ENCODE results near the gene NDST3. TPM values are rescaled to one million over a fixed set of nuclear protein-coding genes. Genes with fewer than 3 reads are reported as not detected.

The NDST3 gene
- total and polyA plus RNA-seq, 4 donors: 0.36 to 2.8 (median 1.4) TPM

DNA sequence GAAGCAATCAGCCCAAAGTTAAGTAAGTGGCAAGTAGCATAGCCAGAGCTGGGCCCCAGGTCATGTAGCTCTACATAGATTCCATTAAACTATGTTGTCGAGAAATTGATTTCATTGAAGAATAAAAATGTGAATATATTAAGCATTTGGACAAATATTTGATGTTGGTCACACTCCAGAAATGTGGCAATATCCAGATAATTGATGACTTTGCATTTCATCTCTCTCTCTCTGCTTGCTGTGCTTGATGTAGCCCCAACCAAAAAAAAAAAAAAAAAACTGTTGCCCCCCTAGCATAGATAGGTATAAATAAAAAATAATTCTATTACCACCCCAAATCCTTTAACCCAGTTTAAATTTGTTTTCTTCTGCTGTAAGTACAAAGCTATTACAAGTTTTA is 7.5 kb upstream of the NDST3 start:
- H3K27ac ChIP-seq (ENCODE audit: low read depth in 1 of 2, low read length in 2 of 2): no peak overlapping the region
- 66% methylated on average over 1 of the region's 1 CpG for WGBS
- H3K27me3 ChIP-seq (ENCODE audit: control insufficient read depth in 4 of 4, insufficient read depth in 4 of 4, low read length in 3 of 4): peaks cover 0 to 3% (median 0%) of the 10 kb centered on the region in 4 donors
- H3K4me3 ChIP-seq (ENCODE audit: low read depth in 1 of 3, low read length in 3 of 3): no peak overlapping the region
- TF ChIP-seq TAF1 (conservative IDR thresholded peaks at IDR 0.05) (no peak), NR2F2 (IDR thresholded peaks at IDR 0.05) (no peak), HNF4G (IDR thresholded peaks at IDR 0.05) (no peak), SP1 (IDR thresholded peaks at IDR 0.05) (no peak), RXRA (IDR thresholded peaks at IDR 0.05) (no peak), GABPA (IDR thresholded peaks at IDR 0.05 in 1 of 2, conservative IDR thresholded peaks at IDR 0.05 in 1 of 2) (no peak), FOXA1 (IDR thresholded peaks at IDR 0.05) (no peak), HNF4A (conservative IDR thresholded peaks at IDR 0.05) (no peak)
- TF ChIP-seq, protein P1, sequence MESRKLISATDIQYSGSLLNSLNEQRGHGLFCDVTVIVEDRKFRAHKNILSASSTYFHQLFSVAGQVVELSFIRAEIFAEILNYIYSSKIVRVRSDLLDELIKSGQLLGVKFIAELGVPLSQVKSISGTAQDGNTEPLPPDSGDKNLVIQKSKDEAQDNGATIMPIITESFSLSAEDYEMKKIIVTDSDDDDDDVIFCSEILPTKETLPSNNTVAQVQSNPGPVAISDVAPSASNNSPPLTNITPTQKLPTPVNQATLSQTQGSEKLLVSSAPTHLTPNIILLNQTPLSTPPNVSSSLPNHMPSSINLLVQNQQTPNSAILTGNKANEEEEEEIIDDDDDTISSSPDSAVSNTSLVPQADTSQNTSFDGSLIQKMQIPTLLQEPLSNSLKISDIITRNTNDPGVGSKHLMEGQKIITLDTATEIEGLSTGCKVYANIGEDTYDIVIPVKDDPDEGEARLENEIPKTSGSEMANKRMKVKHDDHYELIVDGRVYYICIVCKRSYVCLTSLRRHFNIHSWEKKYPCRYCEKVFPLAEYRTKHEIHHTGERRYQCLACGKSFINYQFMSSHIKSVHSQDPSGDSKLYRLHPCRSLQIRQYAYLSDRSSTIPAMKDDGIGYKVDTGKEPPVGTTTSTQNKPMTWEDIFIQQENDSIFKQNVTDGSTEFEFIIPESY (IDR thresholded peaks at IDR 0.05): no peak
- TF ChIP-seq, protein P2, sequence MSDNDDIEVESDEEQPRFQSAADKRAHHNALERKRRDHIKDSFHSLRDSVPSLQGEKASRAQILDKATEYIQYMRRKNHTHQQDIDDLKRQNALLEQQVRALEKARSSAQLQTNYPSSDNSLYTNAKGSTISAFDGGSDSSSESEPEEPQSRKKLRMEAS (IDR thresholded peaks at IDR 0.05): no peak
- TF ChIP-seq, protein P3, sequence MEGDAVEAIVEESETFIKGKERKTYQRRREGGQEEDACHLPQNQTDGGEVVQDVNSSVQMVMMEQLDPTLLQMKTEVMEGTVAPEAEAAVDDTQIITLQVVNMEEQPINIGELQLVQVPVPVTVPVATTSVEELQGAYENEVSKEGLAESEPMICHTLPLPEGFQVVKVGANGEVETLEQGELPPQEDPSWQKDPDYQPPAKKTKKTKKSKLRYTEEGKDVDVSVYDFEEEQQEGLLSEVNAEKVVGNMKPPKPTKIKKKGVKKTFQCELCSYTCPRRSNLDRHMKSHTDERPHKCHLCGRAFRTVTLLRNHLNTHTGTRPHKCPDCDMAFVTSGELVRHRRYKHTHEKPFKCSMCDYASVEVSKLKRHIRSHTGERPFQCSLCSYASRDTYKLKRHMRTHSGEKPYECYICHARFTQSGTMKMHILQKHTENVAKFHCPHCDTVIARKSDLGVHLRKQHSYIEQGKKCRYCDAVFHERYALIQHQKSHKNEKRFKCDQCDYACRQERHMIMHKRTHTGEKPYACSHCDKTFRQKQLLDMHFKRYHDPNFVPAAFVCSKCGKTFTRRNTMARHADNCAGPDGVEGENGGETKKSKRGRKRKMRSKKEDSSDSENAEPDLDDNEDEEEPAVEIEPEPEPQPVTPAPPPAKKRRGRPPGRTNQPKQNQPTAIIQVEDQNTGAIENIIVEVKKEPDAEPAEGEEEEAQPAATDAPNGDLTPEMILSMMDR (IDR thresholded peaks at IDR 0.05; ENCODE audit: low read depth, low read length, missing input control): no peak
- DNase-seq (ENCODE audit: low spot score): no peak
- H3K9me3 ChIP-seq (ENCODE audit: control insufficient read depth in 4 of 4, low read length in 3 of 4): no peaks in the 10 kb centered on the region
- no peaks in the 10 kb centered on the region for H3K36me3 ChIP-seq (ENCODE audit: control insufficient read depth in 4 of 4, insufficient read depth in 3 of 4, low read depth in 1 of 4, low read length in 3 of 4)
- H3K9ac ChIP-seq (ENCODE audit: low read depth in 1 of 2, low read length in 2 of 2): no peak overlapping the region
- H3K4me1 ChIP-seq (ENCODE audit: control insufficient read depth in 4 of 4, insufficient read depth in 4 of 4, low read length in 3 of 4): no peaks in the 10 kb centered on the region

DNA sequence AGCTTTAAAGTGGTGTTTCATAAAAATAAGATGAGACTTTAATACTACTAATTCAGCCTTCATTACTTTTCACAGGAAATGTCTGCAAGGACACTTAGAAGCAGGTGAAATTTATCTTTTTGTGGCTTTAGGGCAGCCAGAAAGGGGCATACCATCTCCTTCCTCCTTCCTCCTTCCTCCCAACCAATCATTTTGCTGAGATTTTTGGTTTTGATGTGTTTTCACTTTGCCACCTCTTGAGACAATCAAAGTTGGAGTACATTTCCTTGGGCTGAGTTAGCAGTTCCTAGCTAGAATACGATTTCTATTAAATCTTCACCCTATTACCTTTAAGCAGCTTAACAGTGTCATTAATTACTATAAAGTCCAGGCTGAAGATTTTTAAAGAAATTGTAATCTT is 5.1 kb upstream of the NDST3 start:
- Histone ChIP-seq H3K27ac (ENCODE audit: low read depth in 1 of 2, low read length in 2 of 2) (no peak overlapping the region), H3K9me3 (ENCODE audit: control insufficient read depth in 4 of 4, low read length in 3 of 4) (no peaks in the 10 kb centered on the region), H3K27me3 (ENCODE audit: control insufficient read depth in 4 of 4, insufficient read depth in 4 of 4, low read length in 3 of 4) (peaks cover 0 to 3% (median under 1%) of the 10 kb centered on the region in 4 donors), H3K36me3 (ENCODE audit: control insufficient read depth in 4 of 4, insufficient read depth in 3 of 4, low read depth in 1 of 4, low read length in 3 of 4) (no peaks in the 10 kb centered on the region), H3K9ac (ENCODE audit: low read depth in 1 of 2, low read length in 2 of 2) (no peak overlapping the region), H3K4me3 (ENCODE audit: low read depth in 1 of 3, low read length in 3 of 3) (no peak overlapping the region), H3K4me1 (ENCODE audit: control insufficient read depth in 4 of 4, insufficient read depth in 4 of 4, low read length in 3 of 4) (peaks cover 0 to 12% (median 9%) of the 10 kb centered on the region in 4 donors)
- 79% methylated on average over 1 of the region's 1 CpG for WGBS
- no peak for TF ChIP-seq FOXA1 (IDR thresholded peaks at IDR 0.05)
- TF ChIP-seq, protein P4, sequence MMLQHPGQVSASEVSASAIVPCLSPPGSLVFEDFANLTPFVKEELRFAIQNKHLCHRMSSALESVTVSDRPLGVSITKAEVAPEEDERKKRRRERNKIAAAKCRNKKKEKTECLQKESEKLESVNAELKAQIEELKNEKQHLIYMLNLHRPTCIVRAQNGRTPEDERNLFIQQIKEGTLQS (IDR thresholded peaks at IDR 0.05): no peak
- TF ChIP-seq HNF4A (conservative IDR thresholded peaks at IDR 0.05): no peak
- TF ChIP-seq TAF1 (conservative IDR thresholded peaks at IDR 0.05): no peak
- TF ChIP-seq RXRA (IDR thresholded peaks at IDR 0.05): no peak
- TF ChIP-seq, protein P2 (IDR thresholded peaks at IDR 0.05): no peak
- no peak for TF ChIP-seq EGR1 (IDR thresholded peaks at IDR 0.05; ENCODE audit: low read depth in 2 of 2)
- TF ChIP-seq, protein P5, sequence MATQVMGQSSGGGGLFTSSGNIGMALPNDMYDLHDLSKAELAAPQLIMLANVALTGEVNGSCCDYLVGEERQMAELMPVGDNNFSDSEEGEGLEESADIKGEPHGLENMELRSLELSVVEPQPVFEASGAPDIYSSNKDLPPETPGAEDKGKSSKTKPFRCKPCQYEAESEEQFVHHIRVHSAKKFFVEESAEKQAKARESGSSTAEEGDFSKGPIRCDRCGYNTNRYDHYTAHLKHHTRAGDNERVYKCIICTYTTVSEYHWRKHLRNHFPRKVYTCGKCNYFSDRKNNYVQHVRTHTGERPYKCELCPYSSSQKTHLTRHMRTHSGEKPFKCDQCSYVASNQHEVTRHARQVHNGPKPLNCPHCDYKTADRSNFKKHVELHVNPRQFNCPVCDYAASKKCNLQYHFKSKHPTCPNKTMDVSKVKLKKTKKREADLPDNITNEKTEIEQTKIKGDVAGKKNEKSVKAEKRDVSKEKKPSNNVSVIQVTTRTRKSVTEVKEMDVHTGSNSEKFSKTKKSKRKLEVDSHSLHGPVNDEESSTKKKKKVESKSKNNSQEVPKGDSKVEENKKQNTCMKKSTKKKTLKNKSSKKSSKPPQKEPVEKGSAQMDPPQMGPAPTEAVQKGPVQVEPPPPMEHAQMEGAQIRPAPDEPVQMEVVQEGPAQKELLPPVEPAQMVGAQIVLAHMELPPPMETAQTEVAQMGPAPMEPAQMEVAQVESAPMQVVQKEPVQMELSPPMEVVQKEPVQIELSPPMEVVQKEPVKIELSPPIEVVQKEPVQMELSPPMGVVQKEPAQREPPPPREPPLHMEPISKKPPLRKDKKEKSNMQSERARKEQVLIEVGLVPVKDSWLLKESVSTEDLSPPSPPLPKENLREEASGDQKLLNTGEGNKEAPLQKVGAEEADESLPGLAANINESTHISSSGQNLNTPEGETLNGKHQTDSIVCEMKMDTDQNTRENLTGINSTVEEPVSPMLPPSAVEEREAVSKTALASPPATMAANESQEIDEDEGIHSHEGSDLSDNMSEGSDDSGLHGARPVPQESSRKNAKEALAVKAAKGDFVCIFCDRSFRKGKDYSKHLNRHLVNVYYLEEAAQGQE (IDR thresholded peaks at IDR 0.05): no peak
- no peak for DNase-seq (ENCODE audit: low spot score)

Measured in liver (tissue), 9 donors.